Keratinocyte (primary cell): ENCODE results near the gene ZBBX. TPM values are rescaled to one million over a fixed set of nuclear protein-coding genes. Genes with fewer than 3 reads are reported as not detected.

Experiments
- DNase-seq: peaks from one replicate; pipeline ENCODE4 v3.0.0-alpha.2; 2011; ENCODE audit warnings: low read depth, missing footprints, low spot score
- FAIRE-seq: peaks from 2 replicates; lab custom pipeline; 2011; peaks lifted over from hg19 to GRCh38; lab: Jason Lieb, UNC
- H2AFZ ChIP-seq: 2 replicates; pipeline ENCODE4 v1.6.0; 2012; ENCODE audit warnings: low read length, control low read depth, inconsistent platforms; ENCODE audit not compliant: control insufficient read depth
- H3K27ac ChIP-seq: 2 replicates; pipeline ENCODE4 v1.5.1; 2011; ENCODE audit warnings: low read length; ENCODE audit not compliant: control insufficient read depth, insufficient read depth
- H3K27me3 ChIP-seq: 3 replicates; pipeline ENCODE4 v1.6.0; 2011; ENCODE audit warnings: low read length; ENCODE audit not compliant: control insufficient read depth, insufficient read depth; ENCODE audit errors: extremely low read depth
- H3K36me3 ChIP-seq, 2 experiments: 2 replicates in 1 of 2; 3 replicates in 1 of 2; pipeline ENCODE4 v1.5.1; 2011; ENCODE audit warnings: low read length in 2 of 2, mild to moderate bottlenecking in 1 of 2; ENCODE audit not compliant: control insufficient read depth in 2 of 2, insufficient read depth in 2 of 2; ENCODE audit errors: extremely low read depth in 1 of 2
- H3K4me1 ChIP-seq: 3 replicates; pipeline ENCODE4 v1.5.1; 2011; ENCODE audit warnings: low read length; ENCODE audit not compliant: control insufficient read depth, insufficient read depth; ENCODE audit errors: extremely low read depth
- H3K4me2 ChIP-seq: 3 replicates; pipeline ENCODE4 v1.6.0; 2011; ENCODE audit warnings: low read depth, low read length; ENCODE audit not compliant: control insufficient read depth, insufficient read depth; ENCODE audit errors: extremely low read depth
- H3K4me3 ChIP-seq, 3 experiments: fragments of 200-600 bp in 1 of 3; sonication (generic) in 1 of 3; 2 replicates in 2 of 3; 3 replicates in 1 of 3; pipeline ENCODE4 v1.5.1; 2011 to 2016; ENCODE audit warnings: low read length in 3 of 3, mild to moderate bottlenecking in 3 of 3, control low read depth in 2 of 3, inconsistent platforms in 1 of 3, low read depth in 1 of 3, mixed read lengths in 1 of 3, mixed run types in 1 of 3, moderate library complexity in 1 of 3; ENCODE audit not compliant: control insufficient read depth in 2 of 3, insufficient read depth in 2 of 3; ENCODE audit errors: extremely low read depth in 1 of 3
- H3K79me2 ChIP-seq: 2 replicates; pipeline ENCODE4 v1.6.0; 2012; ENCODE audit warnings: low read length; ENCODE audit not compliant: control insufficient read depth, insufficient read depth
- H3K9ac ChIP-seq: 3 replicates; pipeline ENCODE4 v1.6.0; 2011; ENCODE audit warnings: low read length; ENCODE audit not compliant: control insufficient read depth, insufficient read depth; ENCODE audit errors: extremely low read depth
- H3K9me1 ChIP-seq: 3 replicates; pipeline ENCODE4 v1.6.0; 2011; ENCODE audit warnings: low read length; ENCODE audit not compliant: control insufficient read depth, insufficient read depth; ENCODE audit errors: extremely low read depth
- H3K9me3 ChIP-seq: 2 replicates; pipeline ENCODE4 v1.5.1; 2012; ENCODE audit warnings: low read depth, low read length; ENCODE audit not compliant: control insufficient read depth
- H4K20me1 ChIP-seq: 3 replicates; pipeline ENCODE4 v1.6.0; 2011; ENCODE audit warnings: low read length; ENCODE audit not compliant: control insufficient read depth, insufficient read depth; ENCODE audit errors: extremely low read depth
- EZH2 ChIP-seq: IDR thresholded peaks from one replicate; pipeline ENCODE4 v1.6.1; 2012; ENCODE audit warnings: inconsistent platforms, mild to moderate bottlenecking, low read length, moderate library complexity
- dilution Hi-C: fragments of 300-500 bp; cut with MboI; formaldehyde crosslinking; loops from one replicate; pipeline ENCODE4 v1.7.0; 2020; ENCODE audit warnings: low sequenced_read_pairs; ENCODE audit not compliant: extremely low pct_ligation_motif_present
- polyA plus RNA-seq, 5 experiments: library from polyadenylated mRNA; depleted of rRNA in 3 of 5; stranded (reverse) in 3 of 5; stranded (forward) in 1 of 5; unstranded in 1 of 5; fragments of >200 nt; gene quantifications; 1 replicate in 1 of 5; 2 replicates in 3 of 5; 3 replicates in 1 of 5; pipeline versions ENCODE4 v1.2.1 to v1.2.3, GENCODE V29; 2011 to 2012; ENCODE audit warnings: missing spikeins in 2 of 5, low read depth in 1 of 5, low replicate concordance in 1 of 5
- TF ChIP-seq, protein P1 (sequence below), 3 experiments: IDR thresholded peaks in 1 of 3; conservative IDR thresholded peaks in 1 of 3; optimal IDR thresholded peaks in 1 of 3; 2 replicates in 2 of 3; 3 replicates in 1 of 3; pipeline versions ENCODE3 to v1.5.1; 2011; ENCODE audit warnings: low read length in 3 of 3, mild to moderate bottlenecking in 3 of 3, moderate library complexity in 2 of 3, control low read depth in 1 of 3, inconsistent platforms in 1 of 3; ENCODE audit not compliant: insufficient read depth in 2 of 3; ENCODE audit errors: extremely low read depth in 1 of 3

The ZBBX gene
- polyA plus RNA-seq, 1 donor (not counting 4 experiments of a cell fraction or from before 2014, with no cell fraction given): not detected

DNA sequence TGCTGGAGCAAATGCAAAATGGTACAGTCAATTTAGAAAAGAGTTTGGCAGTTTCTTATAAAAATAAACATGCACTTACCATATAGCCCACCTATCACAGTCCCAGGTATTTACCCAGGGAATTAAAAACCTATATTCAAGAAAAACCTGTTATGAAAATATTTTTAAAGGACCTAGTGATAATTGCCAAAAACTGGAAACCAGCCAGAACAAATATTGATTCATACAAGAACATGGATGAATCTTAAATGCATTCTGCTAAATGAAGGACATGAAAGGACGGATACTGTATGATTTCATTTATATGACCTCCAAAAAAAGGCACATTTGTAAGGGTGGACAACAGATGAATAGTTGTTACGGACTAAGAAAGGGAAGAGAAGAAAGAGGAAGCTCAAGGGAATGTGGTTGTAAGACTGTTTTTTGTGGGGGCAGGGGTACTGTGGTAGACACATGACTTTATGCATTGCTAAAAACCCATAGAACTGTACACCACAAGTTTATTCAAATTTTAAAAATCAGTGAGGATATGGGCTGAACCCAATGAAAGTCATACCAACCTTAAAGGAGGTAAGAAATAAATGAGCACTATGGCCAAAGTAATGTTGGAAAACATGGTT lies 61.0 kb downstream of the ZBBX start:
- Histone ChIP-seq H4K20me1 (no peaks in the 10 kb centered on the region), H3K36me3 (no peaks in the 10 kb centered on the region), H3K4me2 (no peak overlapping the region), H3K79me2 (no peaks in the 10 kb centered on the region), H3K4me1 (no peaks in the 10 kb centered on the region), H3K9ac (no peak overlapping the region), H3K9me1 (no peaks in the 10 kb centered on the region), H2AFZ (no peak overlapping the region), H3K4me3 (no peak overlapping the region), H3K27ac (no peak overlapping the region), H3K9me3 (no peaks in the 10 kb centered on the region), H3K27me3 (no peaks in the 10 kb centered on the region)
- dilution Hi-C loops: no loop called here
- no peak for DNase-seq
- no peak for FAIRE-seq
- TF ChIP-seq, protein P1, sequence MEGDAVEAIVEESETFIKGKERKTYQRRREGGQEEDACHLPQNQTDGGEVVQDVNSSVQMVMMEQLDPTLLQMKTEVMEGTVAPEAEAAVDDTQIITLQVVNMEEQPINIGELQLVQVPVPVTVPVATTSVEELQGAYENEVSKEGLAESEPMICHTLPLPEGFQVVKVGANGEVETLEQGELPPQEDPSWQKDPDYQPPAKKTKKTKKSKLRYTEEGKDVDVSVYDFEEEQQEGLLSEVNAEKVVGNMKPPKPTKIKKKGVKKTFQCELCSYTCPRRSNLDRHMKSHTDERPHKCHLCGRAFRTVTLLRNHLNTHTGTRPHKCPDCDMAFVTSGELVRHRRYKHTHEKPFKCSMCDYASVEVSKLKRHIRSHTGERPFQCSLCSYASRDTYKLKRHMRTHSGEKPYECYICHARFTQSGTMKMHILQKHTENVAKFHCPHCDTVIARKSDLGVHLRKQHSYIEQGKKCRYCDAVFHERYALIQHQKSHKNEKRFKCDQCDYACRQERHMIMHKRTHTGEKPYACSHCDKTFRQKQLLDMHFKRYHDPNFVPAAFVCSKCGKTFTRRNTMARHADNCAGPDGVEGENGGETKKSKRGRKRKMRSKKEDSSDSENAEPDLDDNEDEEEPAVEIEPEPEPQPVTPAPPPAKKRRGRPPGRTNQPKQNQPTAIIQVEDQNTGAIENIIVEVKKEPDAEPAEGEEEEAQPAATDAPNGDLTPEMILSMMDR (optimal IDR thresholded peaks at IDR 0.05 in 1 of 3, IDR thresholded peaks at IDR 0.05 in 1 of 3, conservative IDR thresholded peaks at IDR 0.05 in 1 of 3; ENCODE audit: extremely low read depth in 1 of 3, insufficient read depth in 2 of 3, low read length in 3 of 3): no peak
- TF ChIP-seq EZH2: no peak

DNA sequence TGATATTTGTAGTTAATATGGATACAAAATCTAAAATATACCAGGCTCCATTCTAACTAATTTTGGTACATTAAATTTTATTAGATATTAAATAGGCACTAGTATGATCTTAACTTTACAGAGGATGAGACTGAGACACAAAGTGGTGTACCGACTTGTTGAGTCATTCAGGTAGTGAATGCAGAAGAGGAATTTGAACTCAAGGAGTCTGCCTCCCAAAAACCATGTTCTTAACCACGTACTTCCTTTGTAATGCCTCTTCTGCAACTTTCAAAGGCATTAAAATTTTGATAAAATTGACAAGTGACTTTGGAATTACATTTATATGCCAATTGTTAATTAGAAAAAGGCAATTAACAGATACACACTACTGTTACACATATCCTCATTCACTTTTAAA lies 61.8 kb downstream of the ZBBX start:
- TF ChIP-seq EZH2: no peak
- TF ChIP-seq, protein P1 (optimal IDR thresholded peaks at IDR 0.05 in 1 of 3, IDR thresholded peaks at IDR 0.05 in 1 of 3, conservative IDR thresholded peaks at IDR 0.05 in 1 of 3; ENCODE audit: extremely low read depth in 1 of 3, insufficient read depth in 2 of 3, low read length in 3 of 3): no peak
- Histone ChIP-seq H3K4me2 (no peak overlapping the region), H2AFZ (no peak overlapping the region), H3K79me2 (no peaks in the 10 kb centered on the region), H3K27me3 (no peaks in the 10 kb centered on the region), H4K20me1 (no peaks in the 10 kb centered on the region), H3K9me1 (no peaks in the 10 kb centered on the region), H3K9me3 (no peaks in the 10 kb centered on the region), H3K27ac (no peak overlapping the region), H3K4me3 (no peak overlapping the region), H3K9ac (no peak overlapping the region), H3K4me1 (no peaks in the 10 kb centered on the region), H3K36me3 (no peaks in the 10 kb centered on the region)
- FAIRE-seq (no peak), DNase-seq (no peak)
- dilution Hi-C loops: no loop called here
